OCI-LY7 (cell line): Measurements from ENCODE around the gene HSF2BP. TPM values are rescaled to one million over a fixed set of nuclear protein-coding genes. Genes with fewer than 3 reads are reported as not detected.
"Not testable (repeated sequence)": the region's sequence is repeated elsewhere in the genome, so short reads cannot be mapped to it uniquely, and the experiment has no call there.

Source experiments
- BruUV-seq: library from RNA; stranded (reverse); fragments of 400-500 nt; replicated peaks from 2 replicates; lab custom pipeline; 2021; lab: Mats Ljungman, UMichigan
- CTCF ChIA-PET: fragments of 300-600 bp; sonication (Branson Sonifier 250); formaldehyde crosslinking; loops from one replicate; lab custom pipeline; 2022; ENCODE audit warnings: antibody characterized with exemption; ENCODE audit not compliant: unreplicated experiment; lab: Charles Lee
- POLR2A ChIA-PET: fragments of 300-600 bp; sonication (Branson Sonifier 250); formaldehyde crosslinking; loops from one replicate; lab custom pipeline; 2022; ENCODE audit warnings: antibody characterized with exemption; lab: Charles Lee
- DNase-seq: peaks from one replicate; pipeline ENCODE4 v3.0.0-alpha.2; 2015; ENCODE audit warnings: low spot score
- H2AFZ ChIP-seq: fragments of 200-600 bp; sonication (generic), shearing (Covaris generic); 2 replicates; pipeline ENCODE4 v1.6.1; 2014; ENCODE audit warnings: mild to moderate bottlenecking, antibody characterized with exemption, low read length, moderate library complexity
- H3K27ac ChIP-seq: fragments of 200-600 bp; sonication (generic); 2 replicates; pipeline ENCODE4 v1.5.1; 2014; ENCODE audit warnings: mixed run types, low read depth, mild to moderate bottlenecking, moderate library complexity, low read length, inconsistent platforms; ENCODE audit not compliant: poor library complexity, severe bottlenecking
- H3K36me3 ChIP-seq: fragments of 200-600 bp; sonication (generic); 2 replicates; pipeline ENCODE4 v1.6.1; 2014; ENCODE audit warnings: mild to moderate bottlenecking, antibody characterized with exemption, low read length, moderate library complexity, mixed read lengths; ENCODE audit not compliant: insufficient read depth
- H3K4me1 ChIP-seq: fragments of 200-600 bp; sonication (generic); 2 replicates; pipeline ENCODE4 v1.5.1; 2014; ENCODE audit warnings: mild to moderate bottlenecking, low read length; ENCODE audit not compliant: insufficient read depth, poor library complexity, severe bottlenecking
- H3K4me2 ChIP-seq: fragments of 200-600 bp; sonication (generic); 2 replicates; pipeline ENCODE4 v1.6.1; 2014; ENCODE audit warnings: mild to moderate bottlenecking, low read length
- H3K4me3 ChIP-seq: fragments of 200-600 bp; sonication (generic); 2 replicates; pipeline ENCODE4 v1.5.1; 2014; ENCODE audit warnings: mild to moderate bottlenecking, low read depth, low read length; ENCODE audit not compliant: poor library complexity, severe bottlenecking
- H3K79me2 ChIP-seq: fragments of 200-600 bp; sonication (generic); 2 replicates; pipeline ENCODE4 v1.6.1; 2016; ENCODE audit warnings: low read depth, mild to moderate bottlenecking, low read length, moderate library complexity, mixed read lengths; ENCODE audit not compliant: insufficient read depth
- H3K9me2 ChIP-seq: fragments of 200-600 bp; sonication (generic); 2 replicates; pipeline ENCODE4 v1.6.1; 2016; ENCODE audit warnings: mild to moderate bottlenecking, low read length, mixed read lengths; ENCODE audit not compliant: insufficient read depth
- H3K9me3 ChIP-seq: fragments of 200-600 bp; sonication (generic); 2 replicates; pipeline ENCODE4 v1.6.1; 2014; ENCODE audit warnings: mild to moderate bottlenecking, mixed run types, low read length, mixed read lengths
- H4K20me1 ChIP-seq: fragments of 200-600 bp; sonication (generic); 2 replicates; pipeline ENCODE4 v1.6.1; 2014; ENCODE audit warnings: mild to moderate bottlenecking, antibody characterized with exemption, low read length, moderate library complexity, mixed read lengths; ENCODE audit not compliant: insufficient read depth
- CTCF ChIP-seq: fragments of 200-600 bp; sonication (generic); conservative IDR thresholded peaks from 2 replicates; pipeline ENCODE4 v1.5.1; 2014; ENCODE audit warnings: mild to moderate bottlenecking, antibody characterized with exemption, low read length, moderate library complexity, mixed read lengths
- EZH2phosphoT487 ChIP-seq: fragments of 200-600 bp; sonication (generic); IDR thresholded peaks from 2 replicates; pipeline ENCODE4 v1.6.1; 2018; ENCODE audit warnings: low read depth, borderline replicate concordance, mild to moderate bottlenecking, mixed run types, antibody characterized with exemption, low read length, moderate library complexity, mixed read lengths
- intact Hi-C: fragments of 100-400 bp; cut with micrococcal nuclease; formaldehyde crosslinking; loops from one replicate; pipeline ENCODE4 v1.10.0; 2022; ENCODE audit not compliant: unreplicated experiment
- total RNA-seq, 2 experiments: library from RNA; depleted of rRNA in 1 of 2; stranded (reverse); fragments of >200 nt in 1 of 2; shearing (Covaris generic) in 1 of 2; gene quantifications; 2 replicates each; pipeline ENCODE4 v1.2.3, GENCODE V29; 2014 to 2022

HSF2BP gene
- total RNA-seq, 2 experiments from 2014 or later: 3.5 to 5.1 TPM

GRCh38 chr21:43684424-43684823, 25.1 kb upstream of the HSF2BP start:
- Histone ChIP-seq H3K27ac (no peak overlapping the region), H3K9me2 (no peaks in the 10 kb centered on the region), H3K4me3 (no peak overlapping the region), H3K4me1 (no peaks in the 10 kb centered on the region), H4K20me1 (0 out of 2 replicates have a peak, but pooled peaks cover 6% of the 10 kb centered on the region), H3K79me2 (peaks cover 7% of the 10 kb centered on the region), H2AFZ (no peak overlapping the region), H3K36me3 (peaks cover 100% of the 10 kb centered on the region), H3K9me3 (no peaks in the 10 kb centered on the region), H3K4me2 (no peak overlapping the region)
- ChIA-PET POLR2A (no interaction called here), CTCF (no interaction called here)
- no TSS peak for BruUV-seq
- no peak for DNase-seq
- no peak for TF ChIP-seq EZH2phosphoT487
- TF ChIP-seq CTCF: no peak
- intact Hi-C loops: no loop called here

DNA sequence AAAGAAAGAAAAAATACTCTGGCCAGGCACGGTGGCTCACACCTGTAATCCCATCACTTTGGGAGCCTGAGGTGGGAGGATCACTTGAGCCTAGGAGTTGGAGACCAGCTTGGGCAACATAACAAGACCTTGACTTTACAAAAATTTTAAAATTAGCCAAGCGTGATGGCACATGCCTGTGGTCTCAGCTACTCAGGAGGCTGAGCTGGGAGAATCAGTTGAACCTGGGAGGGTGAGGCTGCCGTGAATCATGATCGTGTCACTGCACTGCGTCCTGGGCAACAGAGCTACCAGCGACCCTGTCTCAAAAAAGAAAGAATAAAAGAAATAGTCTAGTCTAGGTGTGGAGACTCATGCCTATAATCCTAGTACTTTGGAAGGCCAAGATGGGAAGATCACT, 22.4 kb upstream of the HSF2BP start:
- CTCF ChIA-PET: no interaction called here
- H3K27ac ChIP-seq: no peak overlapping the region
- H4K20me1 ChIP-seq: 0 out of 2 replicates have a peak, but pooled peaks cover 6% of the 10 kb centered on the region
- no peak for TF ChIP-seq EZH2phosphoT487
- TF ChIP-seq CTCF: no peak
- no peaks in the 10 kb centered on the region for H3K9me2 ChIP-seq
- H3K4me1 ChIP-seq: no peaks in the 10 kb centered on the region
- POLR2A ChIA-PET: no interaction called here
- no peak overlapping the region for H3K4me3 ChIP-seq
- intact Hi-C loops: no loop called here
- no peak for DNase-seq
- H3K4me2 ChIP-seq: no peak overlapping the region
- peaks cover 100% of the 10 kb centered on the region for H3K36me3 ChIP-seq
- peaks cover 14% of the 10 kb centered on the region for H3K79me2 ChIP-seq
- BruUV-seq: no TSS peak
- H3K9me3 ChIP-seq: no peaks in the 10 kb centered on the region
- no peak overlapping the region for H2AFZ ChIP-seq

GRCh38 chr21:43680421-43680820, 21.1 kb upstream of the HSF2BP start:
- H3K27ac ChIP-seq, H2AFZ ChIP-seq, H4K20me1 ChIP-seq, DNase-seq, H3K9me3 ChIP-seq, H3K4me2 ChIP-seq, intact Hi-C loops, H3K4me3 ChIP-seq, CTCF ChIA-PET, POLR2A ChIA-PET, H3K9me2 ChIP-seq, BruUV-seq, H3K4me1 ChIP-seq: not testable (repeated sequence)
- peaks cover 14% of the 10 kb centered on the region for H3K79me2 ChIP-seq
- H3K36me3 ChIP-seq: peaks cover 99% of the 10 kb centered on the region
